Loucy (cell line): ENCODE results near the gene MAGEH1.

Experiments used
- CTCF ChIP-seq: fragments of 200-600 bp; sonication (generic); conservative IDR thresholded peaks from 2 replicates; pipeline ENCODE4 v1.5.1; 2014; ENCODE audit warnings: mild to moderate bottlenecking, antibody characterized with exemption, low read length
- EZH2phosphoT487 ChIP-seq: fragments of 200-600 bp; IDR thresholded peaks from 2 replicates; pipeline ENCODE4 v1.6.1; 2018; ENCODE audit warnings: antibody characterized with exemption, mild to moderate bottlenecking, moderate library complexity, borderline replicate concordance

GRCh38 chrX:55489314-55490009 lies 37.5 kb downstream of the MAGEH1 start, which contains the start of gene USP51:
- TF ChIP-seq EZH2phosphoT487, result no peak
- TF ChIP-seq CTCF, result peak; percentile 35
